Lower lobe of right lung (tissue), 2 donors: ENCODE measurements around the gene TXNL4A. TPM values are rescaled to one million over a fixed set of nuclear protein-coding genes. Genes with fewer than 3 reads are reported as not detected.

ENCODE experiments used
- ATAC-seq, 2 donors: fragments of 200-7000 bp; cut with Tn5 transposase; one replicate each; pipeline ENCODE4 v1.9.1; 2020 to 2022; ENCODE audit warnings: mild to moderate bottlenecking in 2 of 2, moderate library complexity in 2 of 2
- DNase-seq: peaks from one replicate; pipeline ENCODE4 v3.0.0-alpha.2; 2020
- H3K27ac ChIP-seq: fragments of 200-600 bp; one replicate; pipeline ENCODE4 v1.8.0; 2022
- H3K27me3 ChIP-seq: fragments of 200-600 bp; one replicate; pipeline ENCODE4 v1.8.0; 2022; ENCODE audit warnings: low read depth
- H3K36me3 ChIP-seq: fragments of 200-600 bp; one replicate; pipeline ENCODE4 v1.8.0; 2022; ENCODE audit warnings: mild to moderate bottlenecking
- H3K4me1 ChIP-seq: fragments of 200-600 bp; one replicate; pipeline ENCODE4 v1.8.0; 2022
- H3K4me3 ChIP-seq: fragments of 200-600 bp; one replicate; pipeline ENCODE4 v1.8.0; 2022; ENCODE audit warnings: mild to moderate bottlenecking
- H3K9me3 ChIP-seq: fragments of 200-600 bp; one replicate; pipeline ENCODE4 v1.8.0; 2022
- intact Hi-C: fragments of 100-400 bp; cut with DNase I; formaldehyde crosslinking; loops from one replicate; pipeline ENCODE4 v1.11.0; 2022
- total RNA-seq: library from RNA; stranded (reverse); fragmentation: NEBNext Ultra II Directional; extraction: Animal tissue kit (Norgen Biotek cat#: 25700); gene quantifications from one replicate; pipeline ENCODE4 v1.2.1, GENCODE V29; 2021
- TF ChIP-seq, protein P1 (sequence below): fragments of 200-600 bp; IDR thresholded peaks from one replicate; pipeline ENCODE4 v1.8.0; 2022; ENCODE audit warnings: antibody characterized with exemption, mild to moderate bottlenecking
- donor health status: DM: no; HTN: yes; CAD: no; lungs with severe emphysema.

Gene TXNL4A
- total RNA-seq, 1 donor from 2014 or later, result 78.7 TPM

DNA sequence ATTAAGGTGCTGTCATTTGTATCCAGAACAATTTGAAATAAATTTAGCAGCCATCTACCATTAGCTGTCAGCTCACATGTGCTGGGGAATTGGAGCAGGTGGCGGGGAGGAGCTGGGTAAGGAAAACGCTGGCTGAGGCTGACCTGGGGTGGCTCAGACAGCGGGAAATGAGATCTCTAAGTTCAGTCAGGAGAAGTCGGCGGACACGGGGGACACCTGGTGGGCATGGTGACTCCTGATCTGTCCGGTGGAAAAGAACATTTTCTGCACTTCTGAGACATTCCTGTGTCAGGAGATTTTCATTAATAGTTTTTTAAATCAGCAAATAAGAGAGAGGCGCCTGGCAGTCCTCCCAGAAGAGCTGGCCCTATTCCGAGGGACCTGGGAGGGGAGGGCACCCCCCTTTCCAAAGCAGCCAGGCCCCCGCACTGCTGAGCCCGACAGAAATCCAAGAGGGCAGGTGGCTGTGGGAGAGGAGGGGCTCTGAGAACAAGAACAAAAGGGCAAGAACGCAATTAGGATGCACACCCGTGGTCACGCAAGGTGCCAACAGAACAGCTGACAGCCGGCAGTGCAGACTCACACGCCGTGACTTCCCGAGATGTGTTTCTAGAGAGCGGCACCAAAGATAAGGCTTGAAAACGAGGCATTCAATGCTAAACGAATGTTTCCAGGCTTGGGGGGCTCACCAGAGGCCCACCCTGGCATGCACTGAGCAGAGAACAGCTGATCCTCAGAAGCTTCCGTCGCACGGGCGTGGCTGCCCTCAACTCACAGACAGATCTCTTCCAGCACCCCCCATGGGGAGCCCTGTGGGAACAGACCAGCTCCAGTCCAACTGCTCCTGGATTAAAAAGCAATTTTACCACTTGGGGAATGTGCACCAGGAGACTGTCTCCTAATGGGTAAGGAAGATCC is 63.3 kb downstream of the TXNL4A start:
- no peaks in the 10 kb centered on the region for H3K27me3 ChIP-seq
- intact Hi-C loops, result no loop called here
- H3K36me3 ChIP-seq, result peaks cover 32% of the 10 kb centered on the region
- peaks cover 8% of the 10 kb centered on the region for H3K4me1 ChIP-seq
- DNase-seq, result peak; percentile 42
- H3K27ac ChIP-seq, result no peak overlapping the region
- H3K9me3 ChIP-seq, result peaks cover 12% of the 10 kb centered on the region
- peak; percentile 49 to 50 for ATAC-seq
- TF ChIP-seq, protein P1, sequence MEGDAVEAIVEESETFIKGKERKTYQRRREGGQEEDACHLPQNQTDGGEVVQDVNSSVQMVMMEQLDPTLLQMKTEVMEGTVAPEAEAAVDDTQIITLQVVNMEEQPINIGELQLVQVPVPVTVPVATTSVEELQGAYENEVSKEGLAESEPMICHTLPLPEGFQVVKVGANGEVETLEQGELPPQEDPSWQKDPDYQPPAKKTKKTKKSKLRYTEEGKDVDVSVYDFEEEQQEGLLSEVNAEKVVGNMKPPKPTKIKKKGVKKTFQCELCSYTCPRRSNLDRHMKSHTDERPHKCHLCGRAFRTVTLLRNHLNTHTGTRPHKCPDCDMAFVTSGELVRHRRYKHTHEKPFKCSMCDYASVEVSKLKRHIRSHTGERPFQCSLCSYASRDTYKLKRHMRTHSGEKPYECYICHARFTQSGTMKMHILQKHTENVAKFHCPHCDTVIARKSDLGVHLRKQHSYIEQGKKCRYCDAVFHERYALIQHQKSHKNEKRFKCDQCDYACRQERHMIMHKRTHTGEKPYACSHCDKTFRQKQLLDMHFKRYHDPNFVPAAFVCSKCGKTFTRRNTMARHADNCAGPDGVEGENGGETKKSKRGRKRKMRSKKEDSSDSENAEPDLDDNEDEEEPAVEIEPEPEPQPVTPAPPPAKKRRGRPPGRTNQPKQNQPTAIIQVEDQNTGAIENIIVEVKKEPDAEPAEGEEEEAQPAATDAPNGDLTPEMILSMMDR, result no peak
- no peak overlapping the region for H3K4me3 ChIP-seq

DNA sequence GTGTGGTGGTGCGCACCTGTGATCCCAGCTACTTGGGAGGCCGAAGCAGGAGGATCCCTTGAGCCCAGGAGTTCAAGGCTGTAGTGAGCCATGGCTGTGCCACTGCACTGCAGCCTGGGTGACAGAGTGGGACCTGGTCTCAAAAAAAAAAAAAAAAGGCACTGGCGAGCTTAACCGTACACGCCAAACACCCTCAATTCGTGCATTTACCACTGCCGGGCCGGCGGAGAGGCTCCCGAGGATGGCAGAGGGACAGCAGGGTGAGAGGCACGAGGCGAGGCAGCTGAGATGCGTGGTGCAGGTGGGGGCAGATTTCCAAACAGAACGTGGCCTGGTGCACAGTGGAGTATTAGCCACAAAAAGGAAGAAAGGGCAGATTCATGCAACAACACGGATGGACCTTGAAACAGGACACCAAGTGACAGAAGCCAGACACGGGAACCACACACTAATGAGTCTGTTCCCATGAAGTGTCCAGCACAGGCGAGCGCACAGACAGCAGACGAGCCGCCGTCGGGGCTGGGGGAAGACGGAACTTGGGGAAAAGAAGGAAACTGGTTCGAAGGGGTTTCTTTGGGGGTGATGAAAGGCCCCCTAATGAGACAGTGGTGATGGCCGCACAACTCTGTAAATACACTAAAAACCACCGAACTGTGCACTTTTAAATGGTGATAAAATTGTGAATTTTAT is 64.3 kb downstream of the TXNL4A start:
- TF ChIP-seq, protein P1, result no peak
- no peak overlapping the region for H3K27ac ChIP-seq
- peak; percentile 24 for DNase-seq

DNA sequence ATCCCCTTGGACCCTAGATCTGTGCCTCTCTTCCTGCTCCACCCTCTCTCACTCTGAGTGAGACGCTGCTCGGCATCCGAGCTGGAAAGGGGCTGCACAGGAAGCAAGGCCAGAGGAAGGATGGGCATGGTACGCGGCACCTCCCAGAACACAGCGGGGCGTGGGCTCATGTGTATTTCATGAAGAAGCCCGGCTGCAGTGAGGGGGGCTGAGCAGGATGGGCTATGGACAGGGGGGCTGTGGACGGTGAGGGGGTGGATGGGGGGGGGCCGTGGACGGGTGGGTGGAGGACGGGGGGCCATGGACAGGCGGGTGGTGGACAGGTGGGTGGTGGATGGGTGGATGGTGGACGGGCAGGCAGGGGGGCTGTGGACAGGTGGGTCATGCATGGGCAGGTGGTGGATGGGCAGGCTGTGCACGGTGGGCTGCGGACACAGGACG is 65.4 kb downstream of the TXNL4A start:
- TF ChIP-seq, protein P1, result no peak
- DNase-seq (peak; percentile 37), ATAC-seq (no peak)
- no peaks in the 10 kb centered on the region for H3K27me3 ChIP-seq
- intact Hi-C loops, result no loop called here
- H3K27ac ChIP-seq, result no peak overlapping the region
- peaks cover 33% of the 10 kb centered on the region for H3K36me3 ChIP-seq
- no peak overlapping the region for H3K4me3 ChIP-seq
- no peaks in the 10 kb centered on the region for H3K9me3 ChIP-seq
- peaks cover 8% of the 10 kb centered on the region for H3K4me1 ChIP-seq

More for the DNA sequence above, 64.3 kb downstream of the TXNL4A start:
- intact Hi-C loops, result no loop called here
- Histone ChIP-seq H3K36me3 (peaks cover 32% of the 10 kb centered on the region), H3K9me3 (peaks cover 2% of the 10 kb centered on the region), H3K27me3 (no peaks in the 10 kb centered on the region), H3K4me1 (peaks cover 8% of the 10 kb centered on the region), H3K4me3 (no peak overlapping the region)
- ATAC-seq, result no peak

DNA sequence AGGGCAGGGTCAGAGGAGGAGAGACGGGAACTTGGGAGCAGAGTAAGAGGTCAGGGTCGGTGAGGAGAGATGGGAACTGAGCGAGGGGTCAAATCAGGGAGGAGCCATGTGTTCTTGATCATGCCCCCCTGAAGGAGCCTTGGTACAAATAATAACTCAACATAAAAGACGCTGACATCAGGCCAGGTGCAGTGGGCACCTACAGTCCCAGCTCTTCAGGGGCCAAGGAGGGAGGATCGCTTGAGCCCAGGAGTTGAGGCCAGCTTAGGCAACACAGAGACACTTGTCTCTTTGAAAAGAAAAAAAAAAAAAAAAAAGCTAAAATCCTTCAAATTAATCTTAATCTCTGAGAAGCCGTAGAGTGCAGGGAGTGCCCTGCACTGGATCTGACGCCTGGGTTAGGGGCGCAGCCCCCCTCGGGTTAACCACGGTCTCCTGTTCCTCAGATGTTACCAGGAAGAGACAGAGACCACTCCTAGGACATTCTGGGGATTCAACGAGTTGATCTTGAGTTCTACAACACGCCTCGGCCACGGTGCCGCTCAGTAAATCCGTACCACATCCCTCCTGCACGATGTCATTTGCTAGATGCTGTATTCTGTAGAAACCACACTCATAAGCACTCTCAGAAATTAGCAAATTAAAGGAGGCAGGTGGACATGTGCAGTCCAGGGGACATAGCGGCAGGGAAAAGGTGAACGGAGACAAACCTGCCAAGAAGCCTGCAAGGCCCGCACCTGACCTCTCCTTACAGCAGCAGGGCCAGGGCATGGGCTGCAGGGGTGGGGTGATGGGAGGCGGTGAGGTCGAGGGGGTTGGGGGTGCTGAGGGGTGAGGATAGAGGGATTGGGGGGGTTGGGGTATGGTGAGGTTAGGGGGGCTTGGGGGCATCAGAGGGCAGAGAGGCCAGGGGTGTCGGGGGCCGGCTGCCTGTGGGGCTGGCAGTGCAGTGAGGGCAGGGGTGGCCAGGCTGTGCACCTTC is 66.1 kb downstream of the TXNL4A start:
- H3K27me3 ChIP-seq, result no peaks in the 10 kb centered on the region
- ATAC-seq (no peak), DNase-seq (peak; percentile 18)
- H3K4me3 ChIP-seq, result no peak overlapping the region
- peaks cover 32% of the 10 kb centered on the region for H3K36me3 ChIP-seq
- H3K9me3 ChIP-seq, result no peaks in the 10 kb centered on the region
- no peak overlapping the region for H3K27ac ChIP-seq
- peaks cover 8% of the 10 kb centered on the region for H3K4me1 ChIP-seq
- intact Hi-C loops, result no loop called here
- TF ChIP-seq, protein P1, result no peak

Other genes starting within 250 kb of the TXNL4A start
- gene KCNG2, start 190.6 kb downstream of the TXNL4A start, total RNA-seq, result 0.50 TPM
- 54.2 TPM for gene SLC66A2, start 36.9 kb downstream of the TXNL4A start, total RNA-seq
- 46.6 TPM for gene HSBP1L1, start 23.9 kb downstream of the TXNL4A start, total RNA-seq
- gene RBFA, start 45.9 kb upstream of the TXNL4A start, total RNA-seq, result 14.8 TPM
- gene ADNP2, start 120.7 kb upstream of the TXNL4A start, total RNA-seq, result 16.5 TPM